Gastroesophageal sphincter (tissue), 3 donors: ENCODE measurements around the gene ARHGAP12.

Experiments
- EP300 ChIP-seq: sonication (generic); formaldehyde crosslinking; IDR thresholded peaks from one replicate; pipeline ENCODE4 v1.6.1; 2017; ENCODE audit warnings: antibody characterized with exemption, mild to moderate bottlenecking
- POLR2A ChIP-seq, 2 donors: fragments of 450-650 bp; IDR thresholded peaks; one replicate each; pipeline ENCODE4 v1.6.1; 2017; ENCODE audit warnings: antibody characterized with exemption in 2 of 2, mild to moderate bottlenecking in 2 of 2, moderate library complexity in 1 of 2
- POLR2AphosphoS5 ChIP-seq: sonication (generic); formaldehyde crosslinking; IDR thresholded peaks from one replicate; pipeline ENCODE4 v1.6.1; 2017; ENCODE audit warnings: antibody characterized with exemption
- TF ChIP-seq, protein P1 (sequence below), 4 experiments: fragments of 200-600 bp in 2 of 4; fragments of 450-650 bp in 2 of 4; sonication (generic) in 1 of 4; IDR thresholded peaks; one replicate each; pipeline ENCODE4 v1.5.1; 2017 to 2019; ENCODE audit warnings: antibody characterized with exemption in 4 of 4, mild to moderate bottlenecking in 2 of 4, moderate library complexity in 2 of 4

GRCh38 chr10:31928549-31929260 is at the start of gene ARHGAP12:
- TF ChIP-seq, protein P1, sequence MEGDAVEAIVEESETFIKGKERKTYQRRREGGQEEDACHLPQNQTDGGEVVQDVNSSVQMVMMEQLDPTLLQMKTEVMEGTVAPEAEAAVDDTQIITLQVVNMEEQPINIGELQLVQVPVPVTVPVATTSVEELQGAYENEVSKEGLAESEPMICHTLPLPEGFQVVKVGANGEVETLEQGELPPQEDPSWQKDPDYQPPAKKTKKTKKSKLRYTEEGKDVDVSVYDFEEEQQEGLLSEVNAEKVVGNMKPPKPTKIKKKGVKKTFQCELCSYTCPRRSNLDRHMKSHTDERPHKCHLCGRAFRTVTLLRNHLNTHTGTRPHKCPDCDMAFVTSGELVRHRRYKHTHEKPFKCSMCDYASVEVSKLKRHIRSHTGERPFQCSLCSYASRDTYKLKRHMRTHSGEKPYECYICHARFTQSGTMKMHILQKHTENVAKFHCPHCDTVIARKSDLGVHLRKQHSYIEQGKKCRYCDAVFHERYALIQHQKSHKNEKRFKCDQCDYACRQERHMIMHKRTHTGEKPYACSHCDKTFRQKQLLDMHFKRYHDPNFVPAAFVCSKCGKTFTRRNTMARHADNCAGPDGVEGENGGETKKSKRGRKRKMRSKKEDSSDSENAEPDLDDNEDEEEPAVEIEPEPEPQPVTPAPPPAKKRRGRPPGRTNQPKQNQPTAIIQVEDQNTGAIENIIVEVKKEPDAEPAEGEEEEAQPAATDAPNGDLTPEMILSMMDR (IDR thresholded peaks at IDR 0.05): peak in 2 of 4 experiments; percentile 11 to 14
- TF ChIP-seq POLR2A (IDR thresholded peaks at IDR 0.05) (peak; percentile 89 to 91), POLR2AphosphoS5 (peak; percentile 81), EP300 (no peak)
